NCI-H510A treated with DMSO at 0.1 percent for 48 hours (cell line): Measurements from ENCODE around the gene TNFSF11.

Experiments used
- DNase-seq: peaks from one replicate; lab custom pipeline; 2025; lab: John Stamatoyannopoulos, UW

Gene TNFSF11

GRCh38 chr13:42611086-42611779, 37.3 kb downstream of the TNFSF11 start:
- DNase-seq: no peak

- DNase-seq: no peak
These were observed 38.2 kb downstream of the TNFSF11 start for GRCh38 chr13:42612021-42612765.

GRCh38 chr13:42614436-42615035, 40.6 kb downstream of the TNFSF11 start:
- DNase-seq: no peak

- DNase-seq: no peak
These were observed 41.7 kb downstream of the TNFSF11 start for GRCh38 chr13:42615691-42616090.

- no peak for DNase-seq
These were observed 43.3 kb downstream of the TNFSF11 start for GRCh38 chr13:42617221-42617620.

- no peak for DNase-seq
These were observed 50.0 kb downstream of the TNFSF11 start for GRCh38 chr13:42623916-42624315.

GRCh38 chr13:42625611-42626010, 51.7 kb downstream of the TNFSF11 start:
- DNase-seq: no peak

- DNase-seq: no peak
These were observed 52.4 kb downstream of the TNFSF11 start for GRCh38 chr13:42626176-42626860.

- no peak for DNase-seq
These were observed 54.7 kb downstream of the TNFSF11 start for GRCh38 chr13:42628666-42629065.

GRCh38 chr13:42631181-42631580, 57.2 kb downstream of the TNFSF11 start:
- DNase-seq: no peak

- DNase-seq: no peak
These were observed 59.5 kb downstream of the TNFSF11 start for GRCh38 chr13:42633495-42633894.

GRCh38 chr13:42638101-42638500, 64.1 kb downstream of the TNFSF11 start:
- no peak for DNase-seq

GRCh38 chr13:42638886-42639285, 64.9 kb downstream of the TNFSF11 start:
- DNase-seq: no peak

- DNase-seq: no peak
These were observed 69.1 kb downstream of the TNFSF11 start for GRCh38 chr13:42643076-42643475.

- no peak for DNase-seq
These were observed 70.9 kb downstream of the TNFSF11 start for GRCh38 chr13:42644841-42645240.

GRCh38 chr13:42645717-42646116, 71.8 kb downstream of the TNFSF11 start:
- no peak for DNase-seq

GRCh38 chr13:42649141-42649540, 75.2 kb downstream of the TNFSF11 start:
- no peak for DNase-seq

- no peak for DNase-seq
These were observed 75.9 kb downstream of the TNFSF11 start for GRCh38 chr13:42649831-42650230.

- no peak for DNase-seq
These were observed 76.6 kb downstream of the TNFSF11 start for GRCh38 chr13:42650506-42650905.

GRCh38 chr13:42651936-42652641, 78.1 kb downstream of the TNFSF11 start:
- no peak for DNase-seq

GRCh38 chr13:42652642-42653415, 78.9 kb downstream of the TNFSF11 start:
- DNase-seq: no peak
